Measurements from ENCODE around the gene CDC42SE2.

GRCh38 chr5:131250751-131251475 lies 12.9 kb upstream of the CDC42SE2 start:
- TF ChIP-seq, protein P1, sequence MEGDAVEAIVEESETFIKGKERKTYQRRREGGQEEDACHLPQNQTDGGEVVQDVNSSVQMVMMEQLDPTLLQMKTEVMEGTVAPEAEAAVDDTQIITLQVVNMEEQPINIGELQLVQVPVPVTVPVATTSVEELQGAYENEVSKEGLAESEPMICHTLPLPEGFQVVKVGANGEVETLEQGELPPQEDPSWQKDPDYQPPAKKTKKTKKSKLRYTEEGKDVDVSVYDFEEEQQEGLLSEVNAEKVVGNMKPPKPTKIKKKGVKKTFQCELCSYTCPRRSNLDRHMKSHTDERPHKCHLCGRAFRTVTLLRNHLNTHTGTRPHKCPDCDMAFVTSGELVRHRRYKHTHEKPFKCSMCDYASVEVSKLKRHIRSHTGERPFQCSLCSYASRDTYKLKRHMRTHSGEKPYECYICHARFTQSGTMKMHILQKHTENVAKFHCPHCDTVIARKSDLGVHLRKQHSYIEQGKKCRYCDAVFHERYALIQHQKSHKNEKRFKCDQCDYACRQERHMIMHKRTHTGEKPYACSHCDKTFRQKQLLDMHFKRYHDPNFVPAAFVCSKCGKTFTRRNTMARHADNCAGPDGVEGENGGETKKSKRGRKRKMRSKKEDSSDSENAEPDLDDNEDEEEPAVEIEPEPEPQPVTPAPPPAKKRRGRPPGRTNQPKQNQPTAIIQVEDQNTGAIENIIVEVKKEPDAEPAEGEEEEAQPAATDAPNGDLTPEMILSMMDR (IDR thresholded peaks at IDR 0.05): no peak
- TF ChIP-seq POLR2A (IDR thresholded peaks at IDR 0.05): no peak

Measured in right lobe of liver (tissue), 4 donors.